SK-N-MC (cell line): ENCODE results near the gene HDGF.

Source experiments
- EZH2 ChIP-seq: fragments of 200-600 bp; sonication (generic); IDR thresholded peaks from one replicate; pipeline ENCODE4 v1.6.1; 2017; ENCODE audit warnings: antibody characterized with exemption
- POLR2AphosphoS5 ChIP-seq: IDR thresholded peaks from 2 replicates; pipeline ENCODE4 v1.6.1; 2012; ENCODE audit warnings: mild to moderate bottlenecking, low read depth, low read length, borderline replicate concordance

GRCh38 chr1:156709031-156709430 is 42.4 kb downstream of the HDGF start:
- TF ChIP-seq EZH2 (no peak), POLR2AphosphoS5 (no peak)
